Trophoblast cell (in vitro differentiated cells and primary cell): ENCODE data around the gene LRPPRC.

Experiments used
- DNase-seq, 2 donors: peaks; one replicate each; pipeline ENCODE4 v3.0.0-alpha.2; 2016
- H2AFZ ChIP-seq: 2 replicates; pipeline ENCODE4 v1.6.1; 2013; ENCODE audit warnings: low read length, moderate library complexity, mild to moderate bottlenecking; ENCODE audit not compliant: insufficient read depth, poor library complexity
- H2AK5ac ChIP-seq: 2 replicates; pipeline ENCODE4 v1.6.1; 2013; ENCODE audit warnings: mild to moderate bottlenecking, low read length
- H2BK120ac ChIP-seq: 2 replicates; pipeline ENCODE4 v1.6.1; 2013; ENCODE audit warnings: low read length, mild to moderate bottlenecking, moderate library complexity; ENCODE audit not compliant: insufficient read depth, poor library complexity
- H2BK12ac ChIP-seq: 2 replicates; pipeline ENCODE4 v1.6.1; 2013; ENCODE audit warnings: mild to moderate bottlenecking, low read length, moderate library complexity
- H2BK5ac ChIP-seq: 2 replicates; pipeline ENCODE4 v1.6.1; 2013; ENCODE audit warnings: low read length, low read depth, moderate library complexity, mild to moderate bottlenecking; ENCODE audit not compliant: poor library complexity
- H3K14ac ChIP-seq: 2 replicates; pipeline ENCODE4 v1.6.1; 2013; ENCODE audit warnings: mild to moderate bottlenecking, low read length
- H3K18ac ChIP-seq: 2 replicates; pipeline ENCODE4 v1.6.1; 2013; ENCODE audit warnings: mild to moderate bottlenecking, low read length
- H3K23ac ChIP-seq: 2 replicates; pipeline ENCODE4 v1.6.1; 2013; ENCODE audit warnings: low read length
- H3K27ac ChIP-seq: 2 replicates; pipeline ENCODE4 v1.5.1; 2013; ENCODE audit warnings: low read depth, mild to moderate bottlenecking, inconsistent platforms, low read length, moderate library complexity
- H3K27me3 ChIP-seq: 2 replicates; pipeline ENCODE4 v1.6.1; 2013; ENCODE audit warnings: inconsistent platforms, mild to moderate bottlenecking, low read length, moderate library complexity; ENCODE audit not compliant: insufficient read depth
- H3K36me3 ChIP-seq, 2 experiments: 1 replicate in 1 of 2; 2 replicates in 1 of 2; pipeline ENCODE4 v1.6.1; 2013; ENCODE audit warnings: low read length in 2 of 2, mild to moderate bottlenecking in 2 of 2, moderate library complexity in 1 of 2; ENCODE audit not compliant: insufficient read depth in 2 of 2, control insufficient read depth in 1 of 2
- H3K4ac ChIP-seq: 2 replicates; pipeline ENCODE4 v1.6.1; 2013; ENCODE audit warnings: low read depth, mild to moderate bottlenecking, low read length, moderate library complexity
- H3K4me1 ChIP-seq, 2 experiments: 1 replicate in 1 of 2; 2 replicates in 1 of 2; pipeline ENCODE4 v1.6.1; 2013; ENCODE audit warnings: low read length in 2 of 2, mild to moderate bottlenecking in 2 of 2, moderate library complexity in 1 of 2; ENCODE audit not compliant: insufficient read depth in 2 of 2, control insufficient read depth in 1 of 2
- H3K4me2 ChIP-seq: 2 replicates; pipeline ENCODE4 v1.6.1; 2013; ENCODE audit warnings: inconsistent platforms, mild to moderate bottlenecking, low read length, moderate library complexity
- H3K4me3 ChIP-seq: 2 replicates; pipeline ENCODE4 v1.5.1; 2013; ENCODE audit warnings: mild to moderate bottlenecking, low read depth, low read length, inconsistent platforms
- H3K79me1 ChIP-seq: one replicate; pipeline ENCODE4 v1.6.1; 2013; ENCODE audit warnings: low read length
- H3K79me2 ChIP-seq: 2 replicates; pipeline ENCODE4 v1.6.1; 2013; ENCODE audit warnings: low read length, mild to moderate bottlenecking; ENCODE audit not compliant: control insufficient read depth, insufficient read depth, poor library complexity
- H3K9ac ChIP-seq: 2 replicates; pipeline ENCODE4 v1.6.1; 2013; ENCODE audit warnings: mild to moderate bottlenecking, low read length
- H3K9me3 ChIP-seq: 2 replicates; pipeline ENCODE4 v1.6.1; 2013; ENCODE audit warnings: low read depth, mild to moderate bottlenecking, control low read depth, inconsistent platforms, low read length; ENCODE audit not compliant: insufficient read depth
- H4K12ac ChIP-seq: 2 replicates; pipeline ENCODE4 v1.6.1; 2013; ENCODE audit warnings: low read depth, mild to moderate bottlenecking, low read length, moderate library complexity
- H4K8ac ChIP-seq: 2 replicates; pipeline ENCODE4 v1.6.1; 2013; ENCODE audit warnings: low read depth, mild to moderate bottlenecking, low read length, moderate library complexity
- H4K91ac ChIP-seq: one replicate; pipeline ENCODE4 v1.6.1; 2013; ENCODE audit warnings: low read depth, mild to moderate bottlenecking, low read length, moderate library complexity
- WGBS: extraction: QIAGEN DNeasy Blood & Tissue Kit; methylation state at CpG from one replicate; pipeline ENCODE4 v1.1.7; 2013; ENCODE audit warnings: missing lambda C conversion rate; ENCODE audit not compliant: insufficient read length, insufficient coverage; ENCODE audit errors: extremely low coverage; 5-methylcytosine and 5-hydroxymethylcytosine counted together

LRPPRC gene

DNA sequence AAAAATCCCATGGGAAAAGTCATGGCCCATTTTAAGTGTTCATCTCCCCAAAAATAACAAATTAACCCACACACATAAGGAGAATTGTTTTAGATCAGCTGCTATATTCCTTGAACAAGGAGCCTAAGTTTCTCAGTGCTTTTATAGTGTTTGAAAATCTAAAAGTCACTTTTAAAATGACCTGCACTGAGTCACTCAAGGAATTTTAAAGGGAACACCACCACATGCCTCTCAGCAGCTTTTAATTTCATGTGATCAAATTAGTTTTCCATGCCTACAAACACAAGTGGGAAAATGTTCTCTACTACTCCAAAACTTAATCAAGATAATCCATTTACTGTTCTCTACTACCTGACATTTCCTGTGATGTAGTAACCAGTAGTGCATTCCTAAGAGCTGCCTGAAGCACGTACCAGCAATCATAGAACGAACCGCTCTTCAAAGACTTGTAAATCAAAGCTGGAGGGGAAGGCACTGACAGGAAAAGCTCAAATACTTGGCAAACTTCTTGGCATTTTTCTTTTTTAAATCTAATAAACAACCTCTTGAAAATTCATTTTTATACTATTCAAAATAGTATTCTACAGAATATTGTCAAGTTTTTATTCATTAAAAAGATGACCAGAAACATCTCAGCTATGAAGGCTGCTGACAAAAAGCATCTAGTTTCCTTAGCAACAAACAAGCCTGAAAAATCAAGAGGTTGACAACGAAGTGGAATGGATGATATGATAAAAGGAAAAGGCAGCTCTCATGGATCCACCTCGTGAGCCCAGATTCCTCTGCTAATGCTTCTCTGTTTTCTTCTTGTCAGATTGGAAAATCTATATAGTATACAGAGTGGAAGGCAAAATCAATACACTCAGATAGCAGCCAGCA, 37.2 kb downstream of the LRPPRC start:
- Histone ChIP-seq H2BK120ac (no peak overlapping the region), H3K9me3 (no peaks in the 10 kb centered on the region), H3K4me1 (no peaks in the 10 kb centered on the region), H3K4me2 (no peak overlapping the region), H2AK5ac (no peak overlapping the region), H3K14ac (no peak overlapping the region), H2AFZ (no peak overlapping the region), H2BK5ac (no peak overlapping the region), H3K23ac (no peak overlapping the region), H3K79me2 (no peaks in the 10 kb centered on the region), H4K12ac (no peak overlapping the region), H3K9ac (no peak overlapping the region), H3K27me3 (no peaks in the 10 kb centered on the region), H3K18ac (no peak overlapping the region), H4K91ac (no peak overlapping the region), H4K8ac (no peak overlapping the region), H3K36me3 (peaks cover 21 to 32% of the 10 kb centered on the region in 2 experiments), H3K79me1 (no peaks in the 10 kb centered on the region), H2BK12ac (no peak overlapping the region), H3K27ac (no peak overlapping the region), H3K4ac (no peak overlapping the region), H3K4me3 (no peak overlapping the region)
- no CpG with 5 or more reads among the region's 5 CpGs for WGBS
- peak; percentile 2 to 76 for DNase-seq

- Histone ChIP-seq H3K4me2 (no peak overlapping the region), H4K12ac (no peak overlapping the region), H3K36me3 (peaks cover 11 to 17% of the 10 kb centered on the region in 2 experiments), H2BK12ac (no peak overlapping the region), H3K79me1 (no peaks in the 10 kb centered on the region), H3K14ac (no peak overlapping the region), H4K8ac (no peak overlapping the region), H2BK120ac (no peak overlapping the region), H3K4me3 (no peak overlapping the region), H3K23ac (no peak overlapping the region), H3K4me1 (no peaks in the 10 kb centered on the region), H3K27me3 (no peaks in the 10 kb centered on the region), H3K79me2 (no peaks in the 10 kb centered on the region), H4K91ac (no peak overlapping the region), H3K9ac (no peak overlapping the region), H2AFZ (no peak overlapping the region), H3K27ac (no peak overlapping the region), H3K9me3 (no peaks in the 10 kb centered on the region), H2BK5ac (no peak overlapping the region), H2AK5ac (no peak overlapping the region), H3K4ac (no peak overlapping the region), H3K18ac (no peak overlapping the region)
- peak; percentile 36 to 77 for DNase-seq
- WGBS = no CpG with 5 or more reads among the region's 8 CpGs
Measured at GRCh38 chr2:43950383-43951008, 45.3 kb downstream of the LRPPRC start.

- Histone ChIP-seq H3K27ac (no peak overlapping the region), H3K79me2 (no peaks in the 10 kb centered on the region), H2AFZ (no peak overlapping the region), H2AK5ac (no peak overlapping the region), H3K9me3 (no peaks in the 10 kb centered on the region), H3K4me1 (no peaks in the 10 kb centered on the region), H3K9ac (no peak overlapping the region), H3K4me2 (no peak overlapping the region), H3K23ac (no peak overlapping the region), H3K18ac (no peak overlapping the region), H3K79me1 (no peaks in the 10 kb centered on the region), H3K14ac (no peak overlapping the region), H4K8ac (no peak overlapping the region), H3K4me3 (no peak overlapping the region), H2BK5ac (no peak overlapping the region), H2BK120ac (no peak overlapping the region), H3K36me3 (peaks cover 4 to 20% of the 10 kb centered on the region in 2 experiments), H4K91ac (no peak overlapping the region), H3K4ac (no peak overlapping the region), H4K12ac (no peak overlapping the region), H3K27me3 (no peaks in the 10 kb centered on the region), H2BK12ac (no peak overlapping the region)
- DNase-seq = no peak
- no CpG with 5 or more reads among the region's 3 CpGs for WGBS
Measured at GRCh38 chr2:43948370-43948769, 47.4 kb downstream of the LRPPRC start.

GRCh38 chr2:43946685-43947084, 49.1 kb downstream of the LRPPRC start:
- Histone ChIP-seq H2BK12ac (no peak overlapping the region), H3K9ac (no peak overlapping the region), H3K23ac (no peak overlapping the region), H3K4me2 (no peak overlapping the region), H2AK5ac (no peak overlapping the region), H3K14ac (no peak overlapping the region), H2BK5ac (no peak overlapping the region), H4K8ac (no peak overlapping the region), H2AFZ (no peak overlapping the region), H3K4me3 (no peak overlapping the region), H2BK120ac (no peak overlapping the region), H3K4me1 (no peaks in the 10 kb centered on the region), H3K18ac (no peak overlapping the region), H4K91ac (no peak overlapping the region), H4K12ac (no peak overlapping the region), H3K36me3 (peaks cover 4 to 20% of the 10 kb centered on the region in 2 experiments), H3K9me3 (no peaks in the 10 kb centered on the region), H3K79me2 (no peaks in the 10 kb centered on the region), H3K27me3 (no peaks in the 10 kb centered on the region), H3K27ac (no peak overlapping the region), H3K79me1 (no peaks in the 10 kb centered on the region), H3K4ac (no peak overlapping the region)
- DNase-seq = no peak
- no CpG with 5 or more reads among the region's 4 CpGs for WGBS
